Esophagus squamous epithelium (tissue), 4 donors: Measurements from ENCODE around the gene KIF26A.

Experiments
- CTCF ChIP-seq, 6 experiments: fragments of 450-650 bp in 4 of 6; fragments of 200-600 bp in 2 of 6; sonication (generic) in 2 of 6; IDR thresholded peaks; one replicate each; pipeline ENCODE4 v1.5.1; 2016 to 2019; ENCODE audit warnings: antibody characterized with exemption in 6 of 6, mild to moderate bottlenecking in 4 of 6, moderate library complexity in 4 of 6
- POLR2A ChIP-seq, 4 donors: fragments of 450-650 bp; IDR thresholded peaks; one replicate each; pipeline ENCODE4 v1.6.1; 2017; ENCODE audit warnings: antibody characterized with exemption in 4 of 4, mild to moderate bottlenecking in 4 of 4, moderate library complexity in 3 of 4

DNA sequence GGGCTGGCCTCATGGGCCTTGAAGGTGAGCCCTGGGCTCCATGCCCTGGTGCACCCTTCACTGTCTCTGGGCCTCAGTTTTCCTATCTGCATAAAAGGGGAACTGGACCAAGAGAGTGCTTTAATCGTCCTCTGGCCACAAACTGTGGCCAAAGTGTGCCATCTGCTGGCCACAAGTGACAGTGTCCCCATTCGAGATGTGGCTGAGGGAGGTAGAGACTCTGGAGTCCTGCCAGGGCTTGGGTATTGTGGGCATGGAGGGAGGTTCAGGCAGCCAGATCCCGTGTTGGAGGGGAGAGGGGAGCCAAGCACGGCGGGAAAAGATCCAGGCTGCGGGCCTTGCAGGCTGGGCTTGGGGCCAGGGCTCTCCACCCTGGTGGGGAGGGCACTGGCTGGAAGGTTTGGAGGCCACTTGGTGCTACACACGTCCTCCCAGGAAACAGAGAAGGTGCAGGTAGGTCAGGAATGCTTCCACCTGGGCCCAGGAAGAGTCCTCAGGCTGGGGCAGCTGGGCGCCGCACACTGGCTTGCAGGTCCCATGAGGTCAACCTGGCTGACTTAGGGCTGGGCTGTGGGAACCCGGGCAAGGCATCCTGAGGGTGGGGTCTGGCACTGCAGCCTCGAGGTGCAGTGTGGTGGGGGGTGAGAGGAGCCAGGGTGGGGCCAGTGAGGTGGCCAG lies 7.3 kb upstream of the KIF26A start:
- peak in 5 of 6 experiments; percentile 61 to 92 (median 81) for TF ChIP-seq CTCF (IDR thresholded peaks at IDR 0.05)
- TF ChIP-seq POLR2A (IDR thresholded peaks at IDR 0.05): no peak
